ENCODE measurements around the gene SH3RF3.

DNA sequence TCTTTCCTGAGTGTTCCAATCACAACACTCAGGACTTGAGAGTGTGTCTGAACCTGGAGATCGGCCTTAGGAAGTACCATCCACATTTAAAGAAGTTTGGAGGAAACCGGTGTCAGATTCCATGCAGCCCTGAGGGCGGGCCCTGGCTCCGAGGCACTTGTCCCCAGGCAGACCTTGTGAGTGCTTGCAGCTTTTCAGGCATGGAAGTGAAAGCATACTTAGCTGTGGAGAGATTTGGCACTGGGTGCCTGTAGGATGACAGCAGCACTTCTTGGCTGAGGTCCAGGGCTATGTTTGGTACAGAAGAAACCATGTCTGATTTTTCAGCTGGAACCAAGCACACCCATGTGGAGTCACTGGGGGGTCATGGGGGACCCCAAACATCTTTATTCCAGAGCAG lies 253.9 kb downstream of the SH3RF3 start:
- no peak for TF ChIP-seq POLR2A (IDR thresholded peaks at IDR 0.05)
- TF ChIP-seq, protein P1, sequence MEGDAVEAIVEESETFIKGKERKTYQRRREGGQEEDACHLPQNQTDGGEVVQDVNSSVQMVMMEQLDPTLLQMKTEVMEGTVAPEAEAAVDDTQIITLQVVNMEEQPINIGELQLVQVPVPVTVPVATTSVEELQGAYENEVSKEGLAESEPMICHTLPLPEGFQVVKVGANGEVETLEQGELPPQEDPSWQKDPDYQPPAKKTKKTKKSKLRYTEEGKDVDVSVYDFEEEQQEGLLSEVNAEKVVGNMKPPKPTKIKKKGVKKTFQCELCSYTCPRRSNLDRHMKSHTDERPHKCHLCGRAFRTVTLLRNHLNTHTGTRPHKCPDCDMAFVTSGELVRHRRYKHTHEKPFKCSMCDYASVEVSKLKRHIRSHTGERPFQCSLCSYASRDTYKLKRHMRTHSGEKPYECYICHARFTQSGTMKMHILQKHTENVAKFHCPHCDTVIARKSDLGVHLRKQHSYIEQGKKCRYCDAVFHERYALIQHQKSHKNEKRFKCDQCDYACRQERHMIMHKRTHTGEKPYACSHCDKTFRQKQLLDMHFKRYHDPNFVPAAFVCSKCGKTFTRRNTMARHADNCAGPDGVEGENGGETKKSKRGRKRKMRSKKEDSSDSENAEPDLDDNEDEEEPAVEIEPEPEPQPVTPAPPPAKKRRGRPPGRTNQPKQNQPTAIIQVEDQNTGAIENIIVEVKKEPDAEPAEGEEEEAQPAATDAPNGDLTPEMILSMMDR (IDR thresholded peaks at IDR 0.05 in 4 of 5, conservative IDR thresholded peaks at IDR 0.05 in 1 of 5), result no peak
